DMS 273 (cell line): Measurements from ENCODE around the gene SLC24A4.

ENCODE experiments used
- DNase-seq: peaks from one replicate; lab custom pipeline; 2025; ENCODE audit not compliant: unreplicated experiment; lab: John Stamatoyannopoulos, UW

Gene SLC24A4

DNA sequence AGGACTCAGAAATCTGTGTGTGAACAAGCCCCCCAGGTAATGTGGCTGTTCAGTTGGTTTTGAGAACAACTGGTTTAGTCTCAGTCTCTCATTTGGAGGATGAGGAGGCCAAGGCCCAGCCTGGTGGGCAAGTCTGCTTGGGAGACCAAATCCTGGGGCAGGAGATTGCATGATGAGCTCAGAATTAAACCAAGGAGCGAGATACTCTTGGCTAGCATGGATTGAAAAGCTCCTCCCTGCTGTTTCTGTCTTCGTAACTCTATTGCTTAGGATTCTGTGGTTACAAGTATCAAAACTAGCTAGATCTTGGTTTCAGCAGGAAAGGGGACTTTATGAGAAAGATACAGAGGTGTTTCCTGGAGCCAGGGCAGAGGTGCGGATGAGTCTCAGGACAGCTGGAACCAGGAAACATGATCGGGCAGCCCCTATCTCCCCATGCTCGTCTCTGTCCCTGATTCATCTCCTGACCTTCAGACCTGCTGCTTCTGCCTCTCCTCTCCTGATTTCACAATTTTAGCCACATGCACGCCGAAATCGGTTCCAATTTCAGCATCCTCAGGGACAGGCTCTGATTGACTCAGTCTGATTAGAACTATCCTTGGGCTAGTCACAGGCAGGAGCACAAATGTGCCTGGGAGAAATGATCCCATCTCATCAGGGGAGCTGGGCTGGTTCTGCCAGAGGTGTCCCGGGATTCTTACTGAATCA, 150.4 kb downstream of the SLC24A4 start:
- DNase-seq = no peak

DNA sequence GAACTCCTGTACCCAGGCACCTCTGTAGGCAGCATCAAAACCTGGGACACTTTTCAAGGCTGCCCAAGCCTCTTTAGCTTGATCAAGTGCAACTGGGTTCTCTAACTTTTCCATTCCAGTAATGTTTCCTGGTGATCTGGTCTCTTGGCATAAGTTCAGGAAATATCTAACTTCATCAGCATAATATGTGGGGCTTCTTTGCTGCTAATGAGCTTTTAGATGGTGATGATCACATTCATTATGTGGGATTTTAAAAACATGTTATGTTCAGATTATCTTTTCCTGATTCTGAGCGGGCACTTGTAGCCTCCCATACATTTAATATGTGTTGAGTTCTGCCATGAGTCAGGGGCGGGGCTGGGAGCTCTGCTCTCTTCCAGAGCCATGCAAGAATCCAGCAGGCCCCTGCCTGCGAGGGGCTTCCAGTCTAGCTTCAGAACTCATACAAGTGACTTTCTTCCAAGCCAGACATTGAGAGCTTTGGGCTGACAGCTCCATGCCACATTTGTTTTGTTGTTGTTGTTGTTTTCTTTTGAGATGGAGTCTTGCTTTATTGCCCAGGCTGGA, 151.1 kb downstream of the SLC24A4 start:
- DNase-seq = no peak

GRCh38 chr14:92475037-92475436, 152.1 kb downstream of the SLC24A4 start:
- no peak for DNase-seq

DNA sequence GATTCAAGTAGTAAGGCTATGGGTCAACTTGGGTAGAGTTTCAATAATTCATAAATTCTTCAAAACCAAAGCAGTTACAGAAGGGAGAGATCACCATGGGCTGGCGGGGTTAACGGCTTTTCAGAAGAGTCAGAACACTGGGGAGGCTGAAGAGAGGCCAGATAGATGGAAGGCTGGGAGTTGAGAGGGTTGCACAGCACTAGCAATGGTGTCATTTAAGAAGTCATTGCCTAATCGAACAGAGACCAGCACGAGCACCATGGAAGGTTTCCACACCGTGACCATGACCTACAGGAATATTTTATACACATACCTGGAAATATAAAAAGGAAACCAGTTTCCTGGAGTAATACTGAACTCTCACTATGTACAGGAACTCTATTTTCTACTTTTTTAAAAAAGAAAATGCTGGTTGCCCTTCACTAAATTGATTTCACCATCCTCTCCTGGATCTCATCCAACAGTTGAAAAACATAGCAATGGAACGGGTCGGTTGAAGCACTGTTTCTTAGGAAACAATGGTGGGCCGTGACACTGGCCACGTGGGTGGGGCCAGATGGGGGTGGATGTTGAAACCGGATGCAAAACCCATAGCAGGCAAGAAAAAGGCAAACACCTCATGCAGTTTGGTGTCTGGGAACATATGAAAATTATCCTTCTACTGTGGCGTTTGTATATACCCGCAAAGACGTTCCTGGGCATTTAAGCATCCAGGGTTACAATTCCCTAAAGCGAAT, 152.7 kb downstream of the SLC24A4 start:
- DNase-seq = no peak

- no peak for DNase-seq
These were observed 157.9 kb downstream of the SLC24A4 start for GRCh38 chr14:92480856-92481255.

- DNase-seq = no peak
These were observed 158.4 kb downstream of the SLC24A4 start for GRCh38 chr14:92481386-92481785.

GRCh38 chr14:92481811-92482555, 159.0 kb downstream of the SLC24A4 start:
- DNase-seq = no peak

DNA sequence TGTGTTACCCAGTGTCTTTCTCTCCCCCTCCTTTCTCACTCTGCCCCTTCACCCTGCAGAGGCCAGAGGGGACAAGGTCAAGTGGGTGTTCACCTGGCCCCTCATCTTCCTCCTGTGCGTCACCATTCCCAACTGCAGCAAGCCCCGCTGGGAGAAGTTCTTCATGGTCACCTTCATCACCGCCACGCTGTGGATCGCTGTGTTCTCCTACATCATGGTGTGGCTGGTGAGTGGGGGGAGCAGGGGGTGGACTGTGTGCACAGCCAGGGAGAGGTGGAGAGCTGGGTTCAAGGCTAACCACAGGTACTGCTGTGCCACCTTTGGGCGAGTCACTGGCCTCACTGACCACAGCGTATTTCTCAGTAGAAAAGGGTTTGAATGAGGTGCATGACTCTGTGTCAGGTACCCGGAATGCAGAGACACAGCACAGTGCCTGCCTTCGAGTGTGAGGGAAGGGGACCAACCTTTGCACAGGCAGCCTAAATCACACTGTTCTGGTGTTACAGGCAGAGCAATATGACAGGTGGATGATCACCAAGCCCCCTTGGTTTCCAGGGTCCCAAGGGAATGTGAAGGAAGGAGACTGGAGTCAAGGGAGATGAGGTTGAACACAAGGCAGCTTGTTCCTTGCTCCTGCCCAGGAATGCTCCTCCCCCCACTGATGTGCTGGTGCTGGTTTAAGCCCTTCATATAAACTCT, 159.8 kb downstream of the SLC24A4 start:
- DNase-seq = no peak

DNA sequence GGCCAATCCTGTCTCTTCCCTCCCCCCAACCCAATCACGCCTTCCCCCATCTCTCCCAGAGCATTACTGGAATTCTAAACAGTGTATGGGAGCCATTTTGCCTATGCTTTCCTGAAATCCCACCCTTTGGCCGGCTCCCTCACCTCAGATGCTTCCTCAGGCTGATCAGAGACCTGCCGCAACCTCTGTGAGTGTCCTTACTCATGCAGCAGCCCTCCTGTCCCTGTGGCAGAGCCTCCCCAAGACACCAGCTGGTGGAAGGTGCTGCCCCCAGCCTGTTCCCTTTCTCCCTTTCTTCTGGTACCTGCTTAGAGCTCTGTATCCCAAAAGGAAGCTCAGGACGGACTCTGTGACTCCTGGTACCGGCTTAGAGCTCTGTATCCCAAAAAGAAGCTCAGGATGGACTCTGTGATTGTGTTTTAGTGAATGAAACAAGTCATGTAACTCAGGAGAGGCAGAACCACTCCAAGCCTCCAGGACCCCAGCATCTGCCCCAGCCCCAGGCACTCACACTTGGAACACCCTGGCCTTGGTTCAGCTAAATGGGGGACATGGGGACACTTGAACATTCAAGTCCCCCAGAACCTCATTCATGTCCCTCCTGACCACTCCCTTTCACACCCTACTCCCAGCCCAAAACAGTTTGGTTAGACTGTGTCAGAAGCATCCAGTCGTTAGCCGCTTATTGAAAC, 161.3 kb downstream of the SLC24A4 start:
- DNase-seq = no peak

DNA sequence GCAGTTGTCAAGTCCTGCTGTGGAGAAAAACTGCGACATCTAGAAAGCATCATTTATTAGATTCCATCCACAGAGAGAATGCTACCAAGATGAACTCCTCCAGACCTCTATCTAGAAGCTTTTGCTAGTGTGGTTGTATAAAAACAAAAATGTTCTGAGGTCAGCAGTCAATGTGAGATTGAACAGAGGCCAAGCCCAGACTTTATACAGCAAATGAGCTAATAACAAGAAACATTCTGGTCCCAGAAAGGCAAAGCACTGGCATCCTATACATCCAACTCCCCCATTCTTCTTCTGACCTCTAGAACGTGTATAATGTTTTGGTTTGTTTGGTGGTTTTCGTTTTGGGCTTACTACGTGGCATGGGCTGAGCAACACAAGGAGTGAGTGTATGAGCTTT, 163.9 kb downstream of the SLC24A4 start:
- DNase-seq = no peak

GRCh38 chr14:92487513-92488133, 164.7 kb downstream of the SLC24A4 start:
- DNase-seq = no peak

GRCh38 chr14:92489394-92490238, 166.7 kb downstream of the SLC24A4 start:
- no peak for DNase-seq

DNA sequence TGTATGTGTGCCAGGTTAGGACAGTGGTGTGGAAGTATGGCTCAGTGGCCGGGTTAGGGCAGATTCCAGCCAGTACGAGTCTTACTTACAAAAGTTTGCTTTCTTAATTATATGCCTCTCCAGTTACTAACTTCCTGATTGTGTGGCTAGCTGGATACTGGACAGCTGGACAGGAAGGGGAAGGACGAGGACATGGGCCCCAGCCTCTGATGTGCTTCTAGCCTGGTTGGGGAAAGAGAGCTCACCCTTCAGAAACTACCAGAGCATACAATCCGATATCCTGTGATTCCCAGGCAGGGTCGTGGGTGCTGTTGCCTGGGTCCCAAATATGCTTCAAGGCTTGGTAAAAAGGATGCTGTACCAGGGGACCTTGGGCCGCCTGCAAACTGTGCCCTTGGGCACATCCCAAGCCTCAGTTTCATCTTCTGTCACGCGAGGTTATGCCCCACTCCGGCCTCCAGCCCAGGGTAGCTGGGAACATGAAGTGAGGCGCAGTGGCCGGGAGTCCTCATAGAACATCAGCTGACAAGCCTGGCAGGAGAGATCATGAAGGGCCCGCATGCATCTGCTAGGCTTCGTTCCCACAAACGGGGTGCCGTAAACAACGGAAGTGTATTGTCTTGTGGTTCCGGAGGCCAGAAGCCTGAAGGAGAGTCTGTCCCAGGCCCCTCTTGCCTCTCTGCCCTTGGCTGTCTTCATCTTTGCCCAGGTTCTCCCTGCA, 167.4 kb downstream of the SLC24A4 start:
- no peak for DNase-seq

GRCh38 chr14:92491782-92492181, 168.8 kb downstream of the SLC24A4 start:
- DNase-seq = no peak

DNA sequence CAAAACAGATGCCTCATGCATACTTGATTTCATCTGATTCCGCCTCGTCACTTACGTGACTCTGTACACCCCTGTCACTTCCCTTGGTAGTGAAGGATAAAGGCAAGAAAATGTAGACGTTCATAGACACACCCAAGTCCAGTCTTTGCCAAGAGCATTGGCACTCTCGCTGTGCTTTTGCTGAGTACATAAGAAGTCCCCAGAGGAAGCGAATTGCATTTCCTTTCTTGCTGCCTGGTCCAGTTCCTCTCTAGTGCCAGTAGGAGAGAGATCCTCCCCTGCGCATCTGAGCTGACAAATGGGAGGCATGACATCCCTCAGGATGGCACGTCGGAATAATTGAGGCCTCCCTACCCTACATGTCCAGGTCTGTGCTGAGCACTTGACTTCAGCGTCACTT, 169.3 kb downstream of the SLC24A4 start:
- DNase-seq = no peak

DNA sequence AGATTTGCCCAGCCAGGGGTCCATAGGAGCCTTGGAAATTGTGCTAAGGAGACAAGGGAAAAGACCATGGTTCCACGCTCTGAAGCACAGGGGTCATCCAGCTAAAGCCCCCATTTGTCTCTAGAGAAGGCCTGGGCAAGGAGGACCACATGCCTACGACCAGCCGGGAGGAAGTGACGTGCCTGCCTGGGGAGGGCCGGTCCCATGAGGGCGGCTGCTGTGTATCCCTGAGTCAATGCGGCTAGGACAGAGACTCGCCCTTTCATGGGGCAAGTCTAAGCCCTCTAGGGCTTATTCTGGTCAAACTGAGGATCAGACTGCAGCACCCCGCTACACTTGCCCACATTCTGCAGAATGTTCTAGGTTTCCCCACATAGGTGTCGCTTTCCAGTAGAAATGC, 170.1 kb downstream of the SLC24A4 start:
- DNase-seq = no peak

- no peak for DNase-seq
These were observed 170.5 kb downstream of the SLC24A4 start for GRCh38 chr14:92493492-92493891.

GRCh38 chr14:92494512-92494911, 171.5 kb downstream of the SLC24A4 start:
- no peak for DNase-seq
